Neural cell (in vitro differentiated cells): Measurements from ENCODE around the gene TUB. TPM values are rescaled to one million over a fixed set of nuclear protein-coding genes. Genes with fewer than 3 reads are reported as not detected.

Experiments
- H2AFZ ChIP-seq: fragments of 200-600, 300-800 bp; sonication (generic), shearing (Covaris generic); 2 replicates; pipeline ENCODE4 v1.6.0; 2014; ENCODE audit warnings: low read depth, mild to moderate bottlenecking, antibody characterized with exemption, low read length, moderate library complexity
- H3F3A ChIP-seq: fragments of 200-600 bp; shearing (Covaris generic); 2 replicates; pipeline ENCODE4 v1.6.1; 2016; ENCODE audit warnings: mild to moderate bottlenecking, moderate library complexity, mixed read lengths, antibody characterized with exemption, low read length; ENCODE audit not compliant: insufficient read depth, poor library complexity, severe bottlenecking
- H3K27ac ChIP-seq: fragments of 200-600, 300-800 bp; sonication (generic), shearing (Covaris generic); 2 replicates; pipeline ENCODE4 v1.5.1; 2014; ENCODE audit warnings: mild to moderate bottlenecking, low read length, moderate library complexity
- H3K27me3 ChIP-seq: fragments of 300-800, 200-600 bp; sonication (generic), shearing (Covaris generic); 2 replicates; pipeline ENCODE4 v1.6.0; 2014; ENCODE audit warnings: mild to moderate bottlenecking, low read depth, low read length, moderate library complexity; ENCODE audit not compliant: insufficient read depth
- H3K36me3 ChIP-seq: fragments of 300-800, 200-600 bp; sonication (generic), shearing (Covaris generic); 2 replicates; pipeline ENCODE4 v1.5.1; 2014; ENCODE audit warnings: mild to moderate bottlenecking, antibody characterized with exemption, low read length, moderate library complexity; ENCODE audit not compliant: insufficient read depth
- H3K4me2 ChIP-seq: fragments of 300-800, 200-600 bp; sonication (generic), shearing (Covaris generic); 2 replicates; pipeline ENCODE4 v1.6.0; 2014; ENCODE audit warnings: mild to moderate bottlenecking, low read length
- H3K4me3 ChIP-seq: fragments of 300-800, 200-600 bp; sonication (generic), shearing (Covaris generic); 2 replicates; pipeline ENCODE4 v1.5.1; 2014; ENCODE audit warnings: mild to moderate bottlenecking, low read length, moderate library complexity
- H3K79me2 ChIP-seq: fragments of 200-600 bp; shearing (Covaris generic); replicated peaks from 2 replicates; pipeline ENCODE4 v1.6.0; 2014; ENCODE audit warnings: mild to moderate bottlenecking, low read length, moderate library complexity; ENCODE audit not compliant: insufficient read depth
- H3K9ac ChIP-seq: fragments of 300-800, 200-600 bp; sonication (generic), shearing (Covaris generic); 2 replicates; pipeline ENCODE4 v1.6.1; 2016; ENCODE audit warnings: mild to moderate bottlenecking, low read length, mixed read lengths
- H3K9me2 ChIP-seq: fragments of 200-600 bp; shearing (Covaris generic); 2 replicates; pipeline ENCODE4 v1.6.1; 2016; ENCODE audit warnings: mild to moderate bottlenecking, low read length, mixed read lengths; ENCODE audit not compliant: insufficient read depth
- H3K9me3 ChIP-seq: fragments of 200-600, 300-800 bp; sonication (generic), shearing (Covaris generic); 2 replicates; pipeline ENCODE4 v1.6.1; 2016; ENCODE audit warnings: mild to moderate bottlenecking, mixed run types, low read length, moderate library complexity, mixed read lengths
- H4K20me1 ChIP-seq: fragments of 200-600 bp; shearing (Covaris generic); 2 replicates; pipeline ENCODE4 v1.6.1; 2016; ENCODE audit warnings: mild to moderate bottlenecking, mixed run types; ENCODE audit not compliant: insufficient read depth
- CTCF ChIP-seq: fragments of 450-650 bp; IDR thresholded peaks from 2 replicates; pipeline ENCODE4 v1.5.1; 2014; ENCODE audit warnings: antibody characterized with exemption, mild to moderate bottlenecking, moderate library complexity; ENCODE audit not compliant: poor library complexity, severe bottlenecking
- EP300 ChIP-seq: fragments of 450-650 bp; conservative IDR thresholded peaks from 2 replicates; pipeline ENCODE4 v1.6.1; 2014; ENCODE audit warnings: antibody characterized with exemption, mild to moderate bottlenecking, moderate library complexity; ENCODE audit not compliant: poor library complexity, severe bottlenecking
- EZH2 ChIP-seq: fragments of 200-600, 300-800 bp; shearing (Covaris generic), sonication (generic); IDR thresholded peaks from 2 replicates; pipeline ENCODE4 v1.6.1; 2014; ENCODE audit warnings: antibody characterized with exemption, low read length, borderline replicate concordance, mild to moderate bottlenecking; ENCODE audit not compliant: insufficient read depth, poor library complexity, severe bottlenecking
- MXI1 ChIP-seq: fragments of 450-650 bp; conservative IDR thresholded peaks from 2 replicates; pipeline ENCODE4 v1.6.1; 2014; ENCODE audit warnings: antibody characterized with exemption, mild to moderate bottlenecking; ENCODE audit not compliant: poor library complexity, severe bottlenecking
- POLR2AphosphoS5 ChIP-seq: IDR thresholded peaks from 2 replicates; pipeline ENCODE4 v1.6.1; 2012
- RAD21 ChIP-seq: fragments of 450-650 bp; conservative IDR thresholded peaks from 2 replicates; pipeline ENCODE4 v1.6.1; 2014; ENCODE audit warnings: antibody characterized with exemption, mild to moderate bottlenecking, moderate library complexity
- REST ChIP-seq: IDR thresholded peaks from 2 replicates; pipeline ENCODE4 v1.6.1; 2012; ENCODE audit warnings: borderline replicate concordance
- SMC3 ChIP-seq: fragments of 450-650 bp; conservative IDR thresholded peaks from 2 replicates; pipeline ENCODE4 v1.6.1; 2014; ENCODE audit warnings: antibody characterized with exemption, mild to moderate bottlenecking, moderate library complexity; ENCODE audit not compliant: poor library complexity
- TAF1 ChIP-seq: IDR thresholded peaks from 2 replicates; pipeline ENCODE4 v1.6.1; 2012; ENCODE audit warnings: low read depth
- polyA plus RNA-seq: library from polyadenylated mRNA; depleted of rRNA; stranded (reverse); fragments of >200 nt; gene quantifications from 2 replicates; pipeline ENCODE4 v1.2.3, GENCODE V29; 2014

Gene TUB
- polyA plus RNA-seq, 1 donor from 2014 or later, result 125 TPM

- no peak overlapping the region for H3K4me2 ChIP-seq
- H3K36me3 ChIP-seq, result peaks cover 5% of the 10 kb centered on the region
- H4K20me1 ChIP-seq, result peaks cover 4% of the 10 kb centered on the region
- H3K27me3 ChIP-seq, result no peaks in the 10 kb centered on the region
- no peak overlapping the region for H3K4me3 ChIP-seq
- no peak for TF ChIP-seq EZH2
- TF ChIP-seq REST, result no peak
- no peak for TF ChIP-seq TAF1
- no peak for TF ChIP-seq EP300
- TF ChIP-seq RAD21, result no peak
- no peak for TF ChIP-seq MXI1
- TF ChIP-seq POLR2AphosphoS5, result no peak
- no peak for TF ChIP-seq CTCF
- no peak for TF ChIP-seq SMC3
- no peak overlapping the region for H3K27ac ChIP-seq
- peaks cover 5% of the 10 kb centered on the region for H3K79me2 ChIP-seq
- no peaks in the 10 kb centered on the region for H3F3A ChIP-seq
- H3K9ac ChIP-seq, result no peak overlapping the region
- no peaks in the 10 kb centered on the region for H3K9me3 ChIP-seq
- no peak overlapping the region for H2AFZ ChIP-seq
- H3K9me2 ChIP-seq, result no peaks in the 10 kb centered on the region
Observed at GRCh38 chr11:8095371-8095770, 14.4 kb downstream of the TUB start.

DNA sequence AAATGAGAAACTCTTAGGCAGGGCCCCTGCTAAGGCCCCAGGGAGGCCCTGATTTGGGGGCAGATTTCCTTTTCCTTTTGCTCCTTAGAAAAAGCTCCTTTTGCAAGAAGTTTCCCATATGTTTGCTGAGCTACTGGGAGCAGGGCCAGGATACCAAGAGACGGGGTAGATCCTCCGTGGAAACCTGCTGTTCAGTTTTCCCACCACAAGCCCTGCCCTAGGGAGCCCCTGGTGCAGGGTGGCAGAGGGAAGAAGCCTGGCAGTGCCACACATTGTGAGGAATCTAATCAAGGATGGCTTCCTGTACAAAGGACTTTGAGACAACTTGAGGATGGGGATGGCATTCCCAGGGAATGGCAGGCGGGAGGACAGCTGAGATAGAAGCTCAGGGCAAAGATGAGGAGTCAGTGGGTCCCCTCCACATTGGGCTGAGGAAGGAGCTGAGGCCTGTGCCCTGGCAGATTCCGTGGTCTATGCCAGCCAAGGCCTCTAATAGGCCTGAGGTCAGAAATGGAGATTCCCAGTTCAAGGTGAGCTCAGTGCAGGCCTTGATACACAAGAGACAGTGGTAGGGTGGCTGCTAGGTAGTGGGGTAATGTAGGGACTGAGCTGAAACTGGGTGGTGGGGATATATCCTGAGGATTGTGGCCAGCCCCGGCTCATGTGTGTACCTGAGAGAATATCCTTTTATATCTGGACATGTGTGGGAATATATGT lies 15.0 kb downstream of the TUB start:
- Histone ChIP-seq H2AFZ (no peak overlapping the region), H4K20me1 (peaks cover 4% of the 10 kb centered on the region), H3K4me2 (no peak overlapping the region), H3K4me3 (no peak overlapping the region), H3K36me3 (peaks cover 5% of the 10 kb centered on the region), H3K27me3 (no peaks in the 10 kb centered on the region), H3K9me2 (no peaks in the 10 kb centered on the region), H3K27ac (no peak overlapping the region), H3K79me2 (peaks cover 5% of the 10 kb centered on the region), H3K9ac (no peak overlapping the region), H3F3A (no peaks in the 10 kb centered on the region), H3K9me3 (no peaks in the 10 kb centered on the region)
- no peak for TF ChIP-seq RAD21
- no peak for TF ChIP-seq EZH2
- TF ChIP-seq SMC3, result no peak
- TF ChIP-seq MXI1, result no peak
- no peak for TF ChIP-seq CTCF
- no peak for TF ChIP-seq TAF1
- TF ChIP-seq POLR2AphosphoS5, result no peak
- TF ChIP-seq EP300, result no peak
- no peak for TF ChIP-seq REST
